Stimulated activated CD4-positive, alpha-beta T cell treated with anti-CD3 and anti-CD28 coated beads, Interleukin-1b, Interleukin-23, amount 100 ng/mL, for 48 hours (primary cell): ENCODE data around the gene FBXO15.
A peak's percentile ranks its signal among the peaks of the same experiment; 100 is the strongest.

Source experiments
- DNase-seq: peaks from one replicate; pipeline ENCODE4 v3.0.0-alpha.2; 2020

Gene FBXO15

DNA sequence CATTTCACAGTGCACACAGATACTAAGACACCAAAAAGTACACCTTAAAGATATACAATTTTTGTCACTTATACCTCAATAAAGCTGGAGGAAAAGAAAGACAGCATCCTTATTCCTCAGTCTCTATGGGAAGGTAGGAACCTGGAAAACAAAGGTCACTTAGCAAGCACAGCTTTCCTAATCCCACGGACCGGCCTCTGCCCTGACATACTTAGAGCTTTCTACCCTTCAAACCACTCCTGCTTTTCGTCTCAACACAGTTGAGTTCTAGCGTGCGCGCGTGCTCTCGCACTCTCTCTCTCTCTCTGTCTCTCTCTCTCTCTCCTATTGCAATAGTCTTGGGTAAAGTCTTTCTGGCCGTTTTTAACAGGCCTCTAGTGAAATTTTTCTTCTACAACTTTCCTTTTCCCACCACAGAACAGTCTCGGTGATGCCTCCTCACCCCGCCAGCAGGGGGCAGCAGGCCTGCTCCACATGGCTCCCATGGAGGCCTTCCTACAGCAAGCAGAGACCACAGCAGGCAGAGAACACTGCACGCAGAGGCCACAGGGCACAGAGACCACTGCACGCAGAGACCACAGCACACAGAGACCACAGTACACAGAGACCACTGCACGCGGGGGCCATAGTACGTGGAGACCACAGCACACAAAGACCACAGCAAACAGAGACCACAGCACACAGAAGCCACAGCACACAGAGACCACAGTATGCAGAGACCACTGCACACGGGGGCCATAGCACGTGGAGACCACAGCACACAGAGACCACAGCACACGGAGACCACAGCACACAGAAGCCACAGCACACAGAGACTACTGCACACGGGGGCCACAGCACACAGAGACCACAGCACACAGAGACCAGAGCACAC, 106.9 kb downstream of the FBXO15 start:
- peak; percentile 75 for DNase-seq

DNA sequence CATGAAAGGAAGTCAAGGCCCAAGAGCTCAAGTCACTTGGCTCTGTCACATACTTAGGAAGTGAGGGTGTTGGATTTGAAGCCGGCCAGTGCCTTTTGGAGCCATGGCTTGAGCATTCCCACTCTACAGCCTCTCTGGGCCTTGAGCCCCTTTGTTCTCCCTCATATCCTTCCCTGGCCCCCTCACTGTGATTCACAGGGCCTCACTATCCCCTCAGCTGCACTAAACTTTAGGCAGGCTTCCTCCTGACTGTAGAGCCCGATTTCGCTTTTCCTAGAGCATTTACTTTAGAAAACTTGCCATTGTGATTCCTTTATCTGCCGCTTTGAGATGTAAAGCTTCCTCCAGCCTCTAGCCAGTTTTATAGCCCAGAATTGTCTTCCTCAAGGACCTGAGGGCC, 107.6 kb downstream of the FBXO15 start:
- no peak for DNase-seq

DNA sequence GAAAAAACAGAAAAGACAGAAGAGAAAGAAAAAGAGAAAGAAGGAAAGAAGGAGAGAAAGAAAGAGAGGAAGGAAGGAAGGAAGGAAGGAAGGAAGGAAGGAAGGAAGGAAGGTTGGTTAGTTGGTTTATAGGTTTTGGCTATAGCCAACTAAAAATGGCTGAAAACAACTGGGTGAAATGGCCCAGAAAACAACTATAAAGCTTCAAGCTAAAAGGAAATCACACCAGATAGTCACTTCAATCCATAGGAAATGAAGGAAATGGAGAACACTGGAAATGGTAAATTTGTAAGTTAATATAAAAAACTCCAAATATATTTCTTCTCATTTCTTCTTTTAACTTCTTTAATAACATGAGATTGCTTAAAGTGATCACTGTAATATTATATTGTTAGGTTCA, 118.5 kb downstream of the FBXO15 start:
- no peak for DNase-seq
